HL-60 (cell line): ENCODE results near the gene SMARCAD1.

Experiments used
- CTCF ChIP-seq: IDR thresholded peaks from one replicate; pipeline ENCODE4 v1.5.1; 2011; ENCODE audit warnings: low read length, control low read depth, inconsistent platforms; ENCODE audit not compliant: insufficient read depth
- GABPA ChIP-seq: IDR thresholded peaks from 2 replicates; pipeline ENCODE4 v1.6.1; 2012; ENCODE audit warnings: low read depth
- POLR2AphosphoS5 ChIP-seq: IDR thresholded peaks from 2 replicates; pipeline ENCODE4 v1.6.1; 2012; ENCODE audit warnings: low read depth
- REST ChIP-seq: IDR thresholded peaks from 2 replicates; pipeline ENCODE4 v1.6.1; 2012; ENCODE audit warnings: low read depth; ENCODE audit not compliant: insufficient replicate concordance
- SPI1 ChIP-seq: IDR thresholded peaks from 2 replicates; pipeline ENCODE4 v1.6.1; 2012; ENCODE audit warnings: low read depth, mild to moderate bottlenecking, borderline replicate concordance

- TF ChIP-seq CTCF (no peak), POLR2AphosphoS5 (no peak), SPI1 (no peak), GABPA (no peak), REST (no peak)
Measured at GRCh38 chr4:94208918-94209317, 1.3 kb downstream of the SMARCAD1 start.
